CMK (cell line): ENCODE results near the gene NCAPH2.

Experiments used
- DNase-seq: peaks from one replicate; pipeline ENCODE4 v3.0.0-alpha.2; 2010; ENCODE audit warnings: low read depth

Gene NCAPH2

DNA sequence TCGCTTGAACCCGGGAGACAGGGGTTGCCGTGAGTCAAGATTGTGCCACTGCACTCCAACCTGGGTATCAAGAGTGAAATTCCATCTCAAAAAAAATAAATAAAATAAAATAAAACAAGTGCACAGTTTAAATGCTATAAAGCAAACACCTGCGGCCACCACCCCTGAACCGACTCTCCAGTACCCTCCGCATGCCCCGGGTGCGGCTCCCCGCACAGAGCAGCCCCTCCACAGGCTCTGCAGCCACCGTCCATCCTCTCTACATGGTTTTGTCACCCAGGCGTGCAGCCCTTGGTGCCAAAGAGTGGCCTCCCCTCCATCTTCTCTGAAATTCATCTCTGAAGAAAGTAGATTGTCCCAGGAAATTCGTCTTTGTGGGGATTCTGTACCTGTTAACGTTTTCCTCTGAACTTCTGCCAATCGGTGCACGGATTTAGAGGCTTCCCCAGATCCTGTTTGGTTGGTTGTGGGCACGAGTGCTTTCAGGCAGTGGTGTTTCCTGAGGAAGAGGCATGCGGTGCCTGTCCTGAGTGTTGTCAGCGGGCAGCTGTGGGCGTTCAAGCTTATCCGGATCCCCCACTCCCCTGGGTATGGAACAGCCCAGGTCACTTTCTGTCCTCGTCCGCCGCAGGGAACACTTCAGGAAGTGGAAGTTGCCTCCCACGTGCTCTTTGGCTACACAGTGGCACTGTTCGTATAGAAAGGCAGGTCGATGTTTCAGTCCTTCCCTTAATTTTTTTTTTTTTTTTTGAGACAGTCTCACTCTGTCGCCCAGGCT, 17.3 kb upstream of the NCAPH2 start:
- no peak for DNase-seq

DNA sequence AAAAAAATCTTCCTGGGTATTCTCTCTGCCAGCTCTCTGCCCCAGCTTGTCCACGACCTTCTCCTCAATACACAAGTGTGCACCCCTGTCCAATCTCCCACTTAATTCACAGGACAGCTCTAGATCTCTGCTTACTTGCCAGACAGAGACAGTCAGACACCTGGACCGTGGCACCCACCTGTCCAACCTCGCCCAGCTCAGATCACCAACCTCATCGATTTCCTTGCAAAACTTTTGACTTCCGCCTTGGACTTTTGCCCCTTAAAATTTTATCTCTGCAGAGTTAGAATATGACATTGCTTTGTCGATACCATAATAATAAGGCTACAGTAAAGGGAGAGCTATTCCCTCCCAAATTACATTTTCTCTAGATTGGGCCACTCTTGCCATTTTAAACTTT, 10.9 kb upstream of the NCAPH2 start:
- DNase-seq: no peak

GRCh38 chr22:50498322-50498890, 9.6 kb upstream of the NCAPH2 start:
- DNase-seq: no peak

- no peak for DNase-seq
These were observed 7.6 kb upstream of the NCAPH2 start for GRCh38 chr22:50500452-50500851.

GRCh38 chr22:50502096-50502495, 5.9 kb upstream of the NCAPH2 start:
- DNase-seq: no peak

- no peak for DNase-seq
These were observed 5.2 kb upstream of the NCAPH2 start for GRCh38 chr22:50502628-50503474.

DNA sequence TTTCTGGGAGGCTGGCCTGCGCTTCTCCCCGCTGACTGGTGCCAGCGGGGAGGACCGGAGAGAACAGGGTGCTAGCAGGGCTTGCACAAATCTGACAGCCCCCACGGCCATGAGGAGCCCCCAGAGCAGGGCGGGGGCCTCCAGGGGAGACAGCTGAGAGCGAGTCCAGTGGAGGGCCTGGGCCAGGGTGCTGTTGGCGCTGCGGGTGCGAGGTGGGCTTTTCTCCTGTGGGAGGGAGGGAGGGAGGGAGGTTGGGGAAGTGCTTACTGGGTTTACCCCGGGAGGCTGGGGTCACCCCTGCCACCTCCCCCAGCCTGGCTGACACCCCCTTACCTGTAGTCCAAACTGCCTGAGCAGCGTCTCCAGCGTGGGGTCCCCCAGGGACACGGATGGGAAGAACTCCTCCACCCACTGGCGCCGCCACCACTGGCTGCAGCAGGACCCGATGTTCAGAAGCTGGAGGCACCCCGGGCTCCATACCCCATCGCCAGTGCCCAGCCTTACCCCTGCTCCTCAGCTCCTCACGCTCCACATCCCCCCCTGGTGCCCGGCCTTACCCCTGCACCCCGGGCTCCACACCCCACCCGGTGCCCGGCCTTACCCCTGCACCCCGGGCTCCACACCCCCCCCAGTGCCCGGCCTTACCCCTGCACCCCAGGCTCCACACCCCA, 4.4 kb upstream of the NCAPH2 start:
- no peak for DNase-seq

- DNase-seq: no peak
These were observed 3.4 kb upstream of the NCAPH2 start for GRCh38 chr22:50504369-50505211.

DNA sequence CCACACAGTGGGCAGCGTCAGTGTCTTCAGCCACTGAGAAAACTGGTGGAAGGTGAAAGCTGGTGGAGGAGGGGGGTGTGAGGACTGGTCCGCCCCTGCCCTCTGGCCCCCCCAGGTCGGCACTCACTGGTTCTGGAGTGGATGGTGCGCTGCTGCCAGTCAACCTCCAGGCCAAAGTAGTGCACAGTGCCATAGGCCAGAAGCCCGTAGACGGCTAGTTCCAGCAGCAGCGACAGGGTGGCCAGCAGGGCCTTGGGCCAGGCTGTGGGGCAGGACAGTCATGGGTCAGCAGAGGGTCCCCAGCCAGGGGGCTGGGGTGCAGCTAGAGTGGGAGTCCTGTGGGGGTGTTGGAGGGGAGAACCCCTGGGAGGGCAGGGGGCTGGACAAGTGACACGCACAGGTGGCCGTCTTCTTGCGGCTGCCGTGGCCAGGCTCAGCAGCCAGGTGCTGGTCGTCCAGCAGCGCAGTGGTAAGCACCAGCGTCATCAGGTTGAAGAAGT, 2.7 kb upstream of the NCAPH2 start:
- no peak for DNase-seq

- no peak for DNase-seq
These were observed 2.0 kb upstream of the NCAPH2 start for GRCh38 chr22:50505776-50506610.

DNA sequence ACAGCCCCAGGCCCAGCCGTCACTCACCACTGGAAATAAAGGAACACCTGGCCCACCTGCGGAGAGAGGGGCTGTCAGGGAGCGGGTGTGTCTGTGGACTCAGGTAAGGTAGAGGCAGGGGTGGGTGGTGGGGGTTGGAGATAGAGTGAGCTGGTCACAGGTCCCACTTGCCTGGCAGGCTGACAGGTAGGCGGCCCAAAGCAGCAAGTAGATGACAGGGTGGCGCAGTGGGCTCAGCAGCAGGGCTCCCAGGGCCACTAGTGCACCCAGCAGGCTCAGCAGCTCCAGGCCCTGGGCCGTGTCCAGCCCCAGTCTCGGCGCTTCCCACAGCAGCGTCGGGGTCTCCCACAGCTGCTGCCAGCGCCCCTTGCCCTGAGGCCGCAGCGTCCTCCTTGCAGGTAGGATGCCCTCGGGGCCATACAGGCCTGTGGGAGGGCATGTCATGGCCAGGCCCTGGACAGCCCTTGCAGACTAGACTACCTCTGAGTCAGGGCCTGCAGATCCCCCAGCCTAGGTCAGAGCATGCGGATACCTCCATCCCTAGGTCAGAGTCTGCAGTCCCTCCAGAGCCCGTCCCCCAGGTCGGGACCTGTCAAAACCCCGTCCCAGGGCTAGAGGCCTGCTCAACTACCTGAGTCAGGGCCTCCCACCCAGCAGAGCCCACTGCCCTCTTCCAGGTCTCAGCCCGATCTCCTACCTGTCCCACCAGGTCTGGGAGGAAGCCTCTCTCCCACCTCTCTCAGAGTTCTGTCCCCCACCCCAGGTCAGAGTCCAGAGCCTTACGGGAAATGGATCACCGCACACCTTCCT, 1.2 kb upstream of the NCAPH2 start:
- DNase-seq: no peak

DNA sequence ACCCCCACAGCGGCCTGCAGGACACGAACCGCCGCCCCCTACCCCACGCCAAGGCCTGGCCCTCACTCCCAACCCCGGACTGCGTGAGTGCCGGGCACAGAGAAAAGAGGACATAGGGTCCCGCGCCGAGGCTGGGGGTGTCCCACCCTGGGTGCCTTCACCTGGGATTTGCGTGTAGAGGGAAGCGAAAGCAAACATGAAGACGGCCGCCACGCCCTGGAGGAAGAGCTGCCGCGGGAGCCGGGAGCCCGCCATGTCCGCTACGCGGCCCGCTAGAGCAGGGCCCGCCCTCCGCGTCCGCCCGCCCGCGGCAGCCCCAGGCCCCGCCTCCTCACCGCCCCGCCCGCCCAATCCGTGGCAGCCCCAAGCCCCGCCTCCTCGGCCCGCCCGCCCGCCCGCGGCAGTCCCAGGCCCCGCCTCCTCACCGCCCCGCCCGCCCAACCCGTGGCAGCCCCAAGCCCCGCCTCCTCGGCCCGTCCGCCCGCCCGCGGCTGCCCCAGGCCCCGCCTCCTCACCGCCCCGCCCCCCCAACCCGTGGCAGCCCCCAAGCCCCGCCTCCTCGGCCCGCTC, 518 bp upstream of the NCAPH2 start, which contains the start of gene LMF2:
Gene LMF2 (minus strand): TSS at position 282 of the 570 bp plus-strand sequence. CDS start 27 bp downstream, at position 255.
- no peak for DNase-seq

- no peak for DNase-seq
These were observed 873 bp downstream of the NCAPH2 start for GRCh38 chr22:50508897-50509296.

DNA sequence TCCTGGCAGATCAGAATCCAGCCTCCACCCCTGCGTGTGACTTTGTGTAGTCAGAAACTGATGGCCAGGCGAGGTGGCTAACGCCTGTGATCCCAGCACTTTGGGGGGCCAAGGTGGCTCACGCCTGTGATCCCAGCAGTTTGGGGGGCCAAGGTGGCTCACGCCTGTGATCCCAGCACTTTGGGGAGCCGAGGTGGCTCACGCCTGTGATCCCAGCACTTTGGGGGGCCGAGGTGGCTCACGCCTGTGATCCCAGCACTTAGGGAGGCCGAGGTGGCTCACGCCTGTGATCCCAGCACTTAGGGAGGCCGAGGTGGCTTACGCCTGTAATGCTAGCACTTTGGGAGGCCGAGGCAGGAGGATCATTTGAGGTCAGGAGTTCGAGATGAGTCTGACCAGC, 5.2 kb downstream of the NCAPH2 start:
- DNase-seq: no peak

GRCh38 chr22:50516068-50516467, 8.0 kb downstream of the NCAPH2 start:
- DNase-seq: no peak

GRCh38 chr22:50516891-50517290, 8.9 kb downstream of the NCAPH2 start:
- DNase-seq: no peak

DNA sequence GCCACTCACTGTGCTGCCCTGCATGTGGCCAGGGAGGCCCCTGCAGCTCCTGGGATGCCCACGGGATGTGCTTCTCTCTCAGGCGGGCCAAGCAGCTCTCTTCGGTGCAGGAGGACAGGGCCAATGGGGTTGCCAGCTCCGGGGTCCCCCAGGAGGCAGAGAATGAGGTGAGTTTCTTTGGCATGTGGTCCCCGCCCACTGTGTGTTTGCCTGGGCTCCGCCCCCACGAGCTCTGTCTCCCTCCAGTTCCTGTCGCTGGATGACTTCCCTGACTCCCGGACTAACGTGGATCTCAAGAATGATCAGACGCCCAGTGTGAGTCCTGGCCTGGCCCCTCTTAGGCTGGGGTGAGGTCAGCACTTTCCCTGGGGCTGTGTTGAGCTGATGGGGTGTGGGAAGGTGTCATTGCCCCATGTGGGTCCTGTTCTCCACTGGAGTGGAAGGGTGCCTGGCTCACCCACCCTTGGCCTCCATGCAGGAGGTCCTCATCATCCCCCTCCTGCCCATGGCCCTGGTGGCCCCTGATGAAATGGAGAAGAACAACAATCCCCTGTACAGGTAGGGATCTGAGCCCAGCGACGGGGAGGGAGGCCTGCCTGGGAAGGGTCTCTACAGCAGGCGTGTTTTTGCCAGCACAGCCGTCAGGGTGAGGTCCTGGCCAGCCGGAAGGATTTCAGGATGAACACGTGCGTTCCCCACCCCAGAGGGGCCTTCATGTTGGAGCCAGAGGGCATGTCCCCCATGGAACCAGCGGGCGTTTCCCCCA, 9.7 kb downstream of the NCAPH2 start:
- DNase-seq: no peak

DNA sequence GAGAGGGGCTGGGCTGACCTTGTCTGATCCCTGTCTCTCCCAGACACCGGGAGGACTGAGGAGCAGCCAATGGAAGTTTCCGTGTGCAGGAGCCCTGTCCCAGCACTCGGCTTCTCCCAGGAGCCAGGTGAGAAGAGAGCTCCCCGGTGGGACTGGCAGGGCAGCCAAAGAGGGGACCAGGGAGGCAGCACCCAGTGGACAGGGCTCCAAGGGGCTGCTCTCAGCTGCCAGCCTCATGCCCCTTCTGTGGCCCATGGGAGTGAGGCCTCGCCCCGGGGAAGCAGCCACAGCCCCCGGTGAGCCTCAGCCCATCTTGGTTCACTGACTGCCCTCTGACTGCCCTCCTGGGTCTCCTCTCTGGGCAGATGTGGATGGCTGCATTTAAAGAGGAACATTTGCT, 10.6 kb downstream of the NCAPH2 start:
- DNase-seq: no peak
